ENCODE data around the gene SGMS1.
"Not testable (repeated sequence)": the region's sequence is repeated elsewhere in the genome, so short reads cannot be mapped to it uniquely, and the experiment has no call there.

Gene SGMS1

DNA sequence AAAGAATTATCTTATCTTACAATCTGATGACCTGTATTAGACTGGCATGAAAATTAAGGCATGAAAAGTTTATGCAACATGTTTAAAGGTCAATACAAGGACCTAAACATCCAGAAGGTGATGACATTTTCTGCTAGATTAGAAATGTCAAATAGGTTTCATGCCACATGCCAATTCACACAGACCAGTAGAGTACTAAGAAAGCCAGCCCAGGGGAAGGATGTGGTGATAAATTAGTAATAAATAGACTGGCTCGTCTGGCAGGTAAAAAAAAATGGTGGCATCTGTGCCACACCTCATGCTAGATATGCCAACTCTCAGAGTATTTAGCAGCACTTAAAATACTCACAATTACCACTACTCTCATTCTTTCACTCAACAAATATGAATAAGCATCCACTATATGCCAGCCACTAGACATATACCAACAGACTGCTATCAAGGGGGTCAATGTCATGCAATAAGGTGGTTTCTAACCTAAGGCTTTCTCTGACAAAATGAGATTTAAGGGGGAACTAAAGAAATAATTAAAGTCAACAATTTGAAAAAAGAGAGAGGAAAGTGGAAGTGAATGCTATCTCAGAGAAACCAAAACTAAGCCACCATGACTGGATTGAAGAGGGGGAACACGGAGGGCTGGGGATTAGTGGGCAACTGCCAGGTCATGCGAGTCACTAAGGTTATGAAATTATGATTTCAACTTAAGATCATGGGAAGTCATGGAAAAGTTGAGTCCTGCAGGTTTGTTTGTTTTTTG lies 83.5 kb downstream of the SGMS1 start:
- H3K27ac Mint-ChIP-seq, result no peak overlapping the region
- no peaks in the 10 kb centered on the region for H3K9me3 Mint-ChIP-seq
- no peaks in the 10 kb centered on the region for H3K27me3 Mint-ChIP-seq (ENCODE audit: low read depth)
- no peak overlapping the region for H3K4me3 Mint-ChIP-seq
- no peak for TF ChIP-seq CTCF (IDR thresholded peaks at IDR 0.05; ENCODE audit: unreplicated experiment in 3 of 3)
- no peaks in the 10 kb centered on the region for H3K36me3 Mint-ChIP-seq (ENCODE audit: low read depth)
- no peaks in the 10 kb centered on the region for H3K4me1 Mint-ChIP-seq

DNA sequence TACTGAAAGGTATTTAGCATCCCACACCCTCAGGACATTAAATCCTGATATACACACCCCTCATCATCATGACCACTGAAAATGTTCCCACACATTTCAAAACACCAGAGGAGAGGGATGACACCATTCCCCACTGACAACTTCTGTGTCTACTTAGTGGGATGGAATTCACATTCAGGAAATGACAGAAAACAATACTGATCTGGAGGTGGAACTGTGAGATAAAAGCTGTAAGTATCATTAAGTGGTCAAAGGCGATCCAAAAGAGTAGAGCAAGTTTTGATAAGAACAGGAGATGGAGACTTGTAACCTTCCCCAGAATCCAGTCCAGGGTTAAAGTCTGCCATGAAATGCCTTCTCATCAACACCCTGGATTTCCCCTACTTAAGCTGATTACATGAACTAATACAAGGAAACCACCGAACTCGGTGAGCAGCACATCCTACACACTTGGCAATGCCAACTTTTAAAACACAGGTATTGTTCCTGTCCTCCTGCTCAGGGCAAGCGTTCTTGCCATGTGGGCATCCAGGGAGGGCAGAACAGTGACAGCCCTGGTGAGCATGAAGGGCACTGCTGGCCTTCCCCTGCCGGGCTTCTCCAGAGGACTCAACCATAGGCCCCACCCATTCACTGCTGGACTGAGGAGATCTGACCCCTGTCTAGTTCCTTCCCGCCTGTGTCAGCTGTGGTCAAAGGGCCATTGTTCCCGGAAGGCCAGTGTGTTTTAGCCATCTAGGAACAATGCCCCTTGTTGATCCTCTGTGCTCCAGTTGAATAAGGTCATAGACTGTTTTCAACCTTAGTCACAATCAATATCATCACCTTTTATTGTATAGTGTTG lies 85.0 kb downstream of the SGMS1 start:
- Mint-ChIP-seq H3K36me3 (ENCODE audit: low read depth) (no peaks in the 10 kb centered on the region), H3K27ac (no peak overlapping the region), H3K9me3 (no peaks in the 10 kb centered on the region), H3K4me1 (no peaks in the 10 kb centered on the region), H3K4me3 (no peak overlapping the region), H3K27me3 (ENCODE audit: low read depth) (no peaks in the 10 kb centered on the region)
- no peak for TF ChIP-seq CTCF (IDR thresholded peaks at IDR 0.05; ENCODE audit: unreplicated experiment in 3 of 3)

- H3K27me3 Mint-ChIP-seq (ENCODE audit: low read depth), result no peaks in the 10 kb centered on the region
- no peak for TF ChIP-seq CTCF (IDR thresholded peaks at IDR 0.05; ENCODE audit: unreplicated experiment in 3 of 3)
These were observed 87.0 kb downstream of the SGMS1 start for GRCh38 chr10:50536617-50537240.

GRCh38 chr10:50534748-50535376 lies 88.9 kb downstream of the SGMS1 start:
- not testable (repeated sequence) for H3K36me3 Mint-ChIP-seq (ENCODE audit: low read depth); H3K27ac Mint-ChIP-seq; H3K4me1 Mint-ChIP-seq; H3K9me3 Mint-ChIP-seq; H3K4me3 Mint-ChIP-seq; H3K27me3 Mint-ChIP-seq (ENCODE audit: low read depth)

More at GRCh38 chr10:50536617-50537240, 87.0 kb downstream of the SGMS1 start:
- no peak overlapping the region for H3K27ac Mint-ChIP-seq
- no peak overlapping the region for H3K4me3 Mint-ChIP-seq
- H3K4me1 Mint-ChIP-seq, result no peaks in the 10 kb centered on the region
- H3K9me3 Mint-ChIP-seq, result no peaks in the 10 kb centered on the region
- H3K36me3 Mint-ChIP-seq (ENCODE audit: low read depth), result no peaks in the 10 kb centered on the region

DNA sequence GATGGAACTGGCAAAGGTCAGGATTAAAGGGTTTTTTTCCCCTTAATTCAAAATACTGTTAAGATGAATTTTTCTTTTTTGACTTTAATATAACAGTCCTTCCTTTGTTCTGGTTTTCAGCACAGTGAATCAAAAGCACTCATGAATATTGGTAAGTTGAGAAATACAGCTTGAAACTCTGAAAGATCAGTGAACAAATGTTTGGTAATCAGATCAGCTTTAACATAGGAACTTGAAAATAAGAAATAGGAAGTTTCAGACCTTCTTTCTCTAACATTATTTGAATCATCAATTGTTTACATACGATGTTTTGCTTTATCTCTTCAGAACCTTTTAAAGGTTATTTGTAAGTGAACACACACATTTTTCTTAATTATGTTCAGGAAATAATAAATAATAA lies 90.5 kb downstream of the SGMS1 start:
- Mint-ChIP-seq H3K4me1 (no peaks in the 10 kb centered on the region), H3K36me3 (ENCODE audit: low read depth) (no peaks in the 10 kb centered on the region), H3K9me3 (no peaks in the 10 kb centered on the region), H3K27me3 (ENCODE audit: low read depth) (no peaks in the 10 kb centered on the region), H3K4me3 (no peak overlapping the region), H3K27ac (no peak overlapping the region)
- no peak for TF ChIP-seq CTCF (IDR thresholded peaks at IDR 0.05; ENCODE audit: unreplicated experiment in 3 of 3)
